Mesodermal cell (in vitro differentiated cells): ENCODE data around the gene KCNF1.

ENCODE experiments used
- H3K27ac ChIP-seq: 2 replicates; pipeline ENCODE4 v1.7.0; 2013; ENCODE audit warnings: mild to moderate bottlenecking, low read depth, low read length, moderate library complexity; ENCODE audit not compliant: severe bottlenecking
- H3K36me3 ChIP-seq: 2 replicates; pipeline ENCODE4 v1.7.1; 2013; ENCODE audit warnings: mild to moderate bottlenecking, low read length, moderate library complexity; ENCODE audit not compliant: control insufficient read depth, insufficient read depth
- H3K4me1 ChIP-seq: one replicate; pipeline ENCODE4 v1.7.1; 2013; ENCODE audit warnings: mild to moderate bottlenecking, low read length; ENCODE audit not compliant: insufficient read depth, control insufficient read depth, poor library complexity, severe bottlenecking
- H3K4me3 ChIP-seq: 2 replicates; pipeline ENCODE4 v1.7.0; 2013; ENCODE audit warnings: low read length, control low read depth, mild to moderate bottlenecking; ENCODE audit not compliant: insufficient read depth, poor library complexity, severe bottlenecking; ENCODE audit errors: extremely low read depth
- H3K9me3 ChIP-seq: 2 replicates; pipeline ENCODE4 v1.7.1; 2013; ENCODE audit warnings: mild to moderate bottlenecking, low read length, moderate library complexity; ENCODE audit not compliant: control insufficient read depth
- WGBS, 2 experiments: methylation state at CpG; one replicate each; pipeline ENCODE4 v1.1.5; 2013; ENCODE audit warnings: missing lambda C conversion rate in 2 of 2; ENCODE audit not compliant: insufficient coverage in 2 of 2; 5-methylcytosine and 5-hydroxymethylcytosine counted together

Gene KCNF1

DNA sequence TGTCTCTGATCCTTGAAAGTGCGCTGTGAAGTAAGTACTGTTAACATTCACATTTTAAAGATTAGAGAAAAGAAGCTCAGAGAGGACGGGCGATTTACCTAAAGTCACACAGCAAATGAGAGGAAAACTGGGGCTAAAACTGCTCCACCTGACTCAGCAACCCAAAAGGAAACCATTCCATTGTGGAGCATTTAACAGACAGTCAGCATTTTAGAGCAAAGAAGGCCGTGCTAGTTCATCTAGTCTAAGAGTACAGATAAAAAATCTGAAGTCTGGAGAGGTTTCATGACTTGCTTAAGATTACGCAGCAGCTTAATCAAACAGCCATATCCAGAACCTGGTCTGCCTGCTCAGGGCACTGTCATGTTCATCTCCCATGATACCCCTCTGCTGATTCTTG is 19.9 kb upstream of the KCNF1 start:
- no peaks in the 10 kb centered on the region for H3K36me3 ChIP-seq
- no peaks in the 10 kb centered on the region for H3K9me3 ChIP-seq
- 81 to 86% methylated on average over 1 to 4 of the region's 5 CpGs for WGBS, 2 experiments
- no peak overlapping the region for H3K4me3 ChIP-seq
- no peaks in the 10 kb centered on the region for H3K4me1 ChIP-seq
- no peak overlapping the region for H3K27ac ChIP-seq

DNA sequence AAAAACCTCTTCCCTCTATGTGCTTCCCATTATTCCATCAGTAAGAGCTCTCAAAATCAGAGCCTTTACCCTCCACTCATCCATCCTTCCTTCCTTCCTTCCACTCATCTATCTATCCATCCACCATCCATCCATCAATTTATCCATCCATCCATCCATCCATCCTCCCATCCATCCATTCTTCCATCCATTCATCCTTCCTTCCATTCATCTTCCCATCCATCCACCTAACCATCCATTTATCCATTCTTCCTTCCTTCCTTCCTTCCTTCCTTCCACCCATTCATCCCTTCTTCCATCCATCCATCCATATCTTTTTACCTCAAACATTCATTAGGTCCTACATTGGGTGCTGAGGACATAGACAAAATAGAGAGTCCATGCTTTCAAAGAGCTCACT is 19.4 kb upstream of the KCNF1 start:
- Histone ChIP-seq H3K9me3 (no peaks in the 10 kb centered on the region), H3K4me1 (no peaks in the 10 kb centered on the region), H3K36me3 (no peaks in the 10 kb centered on the region), H3K27ac (no peak overlapping the region), H3K4me3 (no peak overlapping the region)

DNA sequence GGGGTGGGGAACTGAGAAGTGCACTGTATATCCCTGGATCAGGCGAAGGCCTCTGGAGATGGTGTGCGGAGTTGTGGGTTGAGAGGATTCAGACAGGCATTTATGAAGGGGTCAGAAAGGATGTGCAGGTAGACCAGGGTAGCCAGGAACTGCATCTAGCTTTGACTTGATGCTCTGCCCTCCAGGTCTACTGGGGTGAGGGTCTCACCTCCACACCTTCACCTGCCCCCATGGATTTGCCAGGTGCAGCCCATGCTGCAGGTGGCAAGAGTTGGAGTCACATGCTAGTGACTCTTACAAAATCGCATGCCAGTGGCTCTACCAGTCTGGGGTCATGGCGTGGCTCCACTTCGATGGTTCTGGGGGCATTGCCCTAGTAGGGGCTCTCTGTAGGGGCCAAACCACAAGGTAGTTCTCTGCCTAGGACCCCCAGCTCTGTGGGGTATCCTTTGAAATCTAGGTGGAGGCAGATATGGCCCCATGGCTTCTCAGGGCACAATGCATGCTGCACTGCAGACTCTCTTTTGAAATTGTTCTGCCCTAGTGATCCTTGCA is 18.9 kb upstream of the KCNF1 start:
- Histone ChIP-seq H3K4me1 (no peaks in the 10 kb centered on the region), H3K4me3 (no peak overlapping the region), H3K36me3 (no peaks in the 10 kb centered on the region), H3K9me3 (no peaks in the 10 kb centered on the region), H3K27ac (no peak overlapping the region)
- WGBS, 2 experiments, result 62 to 94% methylated on average over 2 to 3 of the region's 5 CpGs

DNA sequence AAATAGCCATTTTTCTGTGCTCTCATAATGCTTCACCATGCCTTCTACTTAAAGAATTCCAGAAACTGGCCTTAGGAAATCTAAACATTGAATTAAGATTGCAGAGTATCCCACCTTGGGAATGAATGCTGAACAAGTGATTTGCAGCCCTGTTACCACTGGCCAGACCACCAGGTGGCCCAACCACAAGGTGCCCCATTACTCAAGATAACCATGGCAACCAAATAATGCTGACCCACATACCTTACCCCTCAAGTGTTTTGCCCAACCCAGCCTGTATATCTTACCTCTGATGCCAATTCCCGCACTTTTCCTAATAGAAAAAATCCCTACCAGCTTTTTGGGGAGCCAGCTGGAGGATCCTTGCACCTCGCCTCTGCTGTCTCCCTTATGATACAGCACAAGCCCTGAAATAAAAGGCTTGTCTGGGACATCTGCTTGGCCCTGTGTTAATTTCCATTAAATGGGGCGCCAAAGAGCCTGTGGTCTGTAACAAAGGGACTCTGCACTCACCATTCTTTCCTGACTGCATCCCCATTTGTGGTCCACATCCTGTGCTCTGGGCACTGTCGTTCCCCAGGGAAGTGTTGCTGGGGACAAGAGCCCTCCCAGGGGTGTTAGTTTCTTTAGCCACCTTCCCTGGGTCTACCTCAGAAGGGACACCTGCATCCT is 17.3 kb upstream of the KCNF1 start:
- H3K9me3 ChIP-seq, result no peaks in the 10 kb centered on the region
- H3K36me3 ChIP-seq, result no peaks in the 10 kb centered on the region
- WGBS, 2 experiments, result 79 to 88% methylated on average over 4 of the region's 4 CpGs
- no peak overlapping the region for H3K4me3 ChIP-seq
- H3K4me1 ChIP-seq, result no peaks in the 10 kb centered on the region
- no peak overlapping the region for H3K27ac ChIP-seq

DNA sequence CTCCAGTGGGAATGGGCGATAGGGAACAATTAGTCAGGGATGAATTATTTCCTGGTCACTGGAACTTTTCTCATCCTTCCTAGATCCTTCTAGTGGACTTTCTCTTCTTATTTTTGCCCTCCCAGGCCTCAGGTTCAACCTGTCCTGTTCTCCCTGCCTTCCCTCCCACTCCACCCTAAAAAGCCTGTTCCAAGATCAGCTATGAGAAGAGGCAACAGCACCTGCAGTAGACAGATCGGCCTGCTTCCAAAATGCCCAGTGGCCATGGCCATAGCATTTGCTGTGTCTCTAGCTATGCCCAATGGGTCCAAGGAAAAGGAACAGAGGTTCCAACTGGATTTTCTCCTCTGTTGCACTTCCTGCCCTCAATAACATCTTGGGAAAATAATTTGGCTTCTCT is 16.5 kb upstream of the KCNF1 start:
- no peak overlapping the region for H3K4me3 ChIP-seq
- no peaks in the 10 kb centered on the region for H3K4me1 ChIP-seq
- H3K36me3 ChIP-seq, result no peaks in the 10 kb centered on the region
- 94 to 100% methylated on average over 2 of the region's 2 CpGs for WGBS, 2 experiments
- H3K27ac ChIP-seq, result no peak overlapping the region
- no peaks in the 10 kb centered on the region for H3K9me3 ChIP-seq

DNA sequence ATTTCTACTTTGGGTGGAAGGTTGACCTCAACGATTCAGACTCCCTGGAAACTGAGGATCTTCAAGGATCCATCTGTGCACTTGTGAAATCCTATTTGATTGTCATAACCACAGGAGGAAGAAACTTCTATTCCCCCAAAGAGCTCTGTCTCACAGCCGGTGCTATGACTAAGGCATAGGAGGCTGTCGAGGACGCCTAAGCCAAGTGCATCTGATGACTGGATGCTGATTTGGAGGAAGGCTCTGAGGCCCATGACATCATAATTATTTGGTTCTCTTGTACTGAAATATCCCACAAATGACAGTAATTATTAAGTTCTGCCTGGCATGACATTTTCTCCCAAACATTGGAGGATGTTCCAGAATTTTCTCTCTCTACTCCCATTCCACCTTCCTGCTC is 13.8 kb upstream of the KCNF1 start:
- Histone ChIP-seq H3K36me3 (no peaks in the 10 kb centered on the region), H3K9me3 (no peaks in the 10 kb centered on the region), H3K27ac (no peak overlapping the region), H3K4me3 (no peak overlapping the region), H3K4me1 (peaks cover 4% of the 10 kb centered on the region)
- WGBS, 2 experiments, result 78 to 83% methylated on average over 1 to 4 of the region's 4 CpGs

DNA sequence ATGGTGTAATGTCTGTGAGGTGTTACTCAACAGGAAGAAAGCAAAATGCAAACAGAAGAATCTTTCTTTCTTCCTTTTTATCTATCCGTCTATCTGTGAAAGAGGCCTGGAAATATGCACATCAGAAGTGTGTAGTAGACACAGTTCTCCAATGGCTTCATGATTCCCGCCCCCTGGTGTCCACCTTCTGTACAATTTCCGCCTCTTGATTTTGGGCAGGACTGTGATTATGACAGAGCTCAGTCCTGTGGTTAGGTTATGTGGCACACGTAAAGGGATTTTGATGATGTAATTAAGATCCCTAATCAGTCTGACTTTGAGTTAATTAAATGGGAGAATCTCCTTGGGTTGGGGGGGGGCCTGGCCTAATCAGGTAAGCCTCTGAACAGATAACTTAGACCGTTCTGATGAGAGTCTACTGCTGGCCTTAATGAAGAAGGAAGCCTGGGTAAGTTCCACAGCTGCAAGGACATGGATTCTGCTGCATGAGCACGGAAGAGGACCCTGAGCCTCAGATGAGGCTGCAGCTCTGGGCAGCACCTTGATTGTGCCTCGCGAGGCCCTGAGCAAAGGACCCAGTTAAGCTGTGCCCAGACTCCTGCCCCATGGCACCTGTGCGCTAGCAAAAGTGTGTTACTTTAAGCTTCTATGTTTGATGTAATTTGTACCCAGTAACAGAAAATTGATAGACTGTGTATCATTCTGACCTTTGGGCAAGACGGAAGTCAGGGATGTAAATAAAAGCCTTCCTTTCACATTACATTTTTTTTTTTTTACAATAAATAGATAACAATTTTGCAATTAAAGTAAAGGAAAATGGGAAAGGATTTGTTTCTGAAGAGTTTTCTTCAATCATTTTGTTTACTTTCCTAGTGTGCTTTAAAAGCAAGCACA is 11.3 kb upstream of the KCNF1 start:
- Histone ChIP-seq H3K9me3 (peaks cover 6% of the 10 kb centered on the region), H3K27ac (no peak overlapping the region), H3K36me3 (no peaks in the 10 kb centered on the region), H3K4me1 (peaks cover 4% of the 10 kb centered on the region), H3K4me3 (no peak overlapping the region)
- 88 to 94% methylated on average over 7 to 8 of the region's 10 CpGs for WGBS, 2 experiments

DNA sequence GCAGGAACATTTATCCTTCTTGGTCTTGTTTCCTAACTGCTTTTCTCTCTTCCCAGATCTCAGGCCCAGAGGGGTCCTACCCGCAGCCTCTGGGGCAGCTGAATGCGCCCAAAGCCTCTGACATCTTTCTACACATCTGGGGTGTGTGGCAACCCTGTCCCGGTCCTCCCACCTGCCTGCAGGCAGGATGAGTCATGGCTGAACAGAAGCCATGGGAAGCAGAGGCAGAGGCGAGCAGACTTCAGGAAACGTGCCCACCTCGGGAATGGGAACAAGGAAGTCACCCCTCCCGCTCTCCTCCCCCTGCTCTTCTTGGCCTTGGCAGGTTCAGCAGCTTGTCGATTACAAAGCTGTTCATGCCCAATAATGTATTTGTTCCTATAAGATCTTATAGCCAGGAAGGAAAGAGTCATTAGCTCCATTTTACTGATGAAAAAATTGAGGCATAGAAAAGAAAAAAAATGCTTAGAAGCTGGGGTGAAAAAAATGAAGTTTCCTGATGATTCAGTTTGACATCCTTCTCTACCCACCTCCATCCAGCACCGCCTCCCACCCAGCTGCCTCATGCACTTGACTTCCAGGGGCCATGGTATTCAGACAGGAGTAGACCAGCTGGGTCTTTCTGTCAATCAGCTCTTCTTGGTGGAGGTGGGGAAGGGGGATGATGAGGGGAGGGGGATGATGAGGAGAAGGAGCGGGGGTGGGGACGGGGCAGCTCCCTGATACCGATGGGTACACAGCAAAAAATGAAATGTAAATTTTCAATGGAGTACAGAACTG is 10.4 kb upstream of the KCNF1 start:
- H3K27ac ChIP-seq, result no peak overlapping the region
- H3K4me1 ChIP-seq, result peaks cover 4% of the 10 kb centered on the region
- no peak overlapping the region for H3K4me3 ChIP-seq
- 65 to 84% methylated on average over 6 to 7 of the region's 12 CpGs for WGBS, 2 experiments
- peaks cover 6% of the 10 kb centered on the region for H3K9me3 ChIP-seq
- no peaks in the 10 kb centered on the region for H3K36me3 ChIP-seq

DNA sequence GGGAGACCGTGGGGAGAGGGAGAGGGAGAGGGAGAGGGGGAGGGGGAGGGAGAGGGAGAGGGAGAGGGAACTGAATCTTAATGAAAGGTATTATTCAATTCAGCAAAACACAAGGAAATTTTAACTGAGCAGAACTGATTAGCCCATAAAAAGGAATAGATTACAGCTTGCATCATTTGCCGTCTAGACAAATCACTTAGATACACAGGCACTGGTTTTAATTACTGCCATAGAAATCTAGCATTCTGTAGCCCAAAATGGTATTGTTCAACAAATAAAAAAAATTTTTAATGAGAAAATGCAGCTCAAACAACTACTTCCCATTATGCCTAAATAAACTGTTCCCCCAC is 7.9 kb upstream of the KCNF1 start:
- Histone ChIP-seq H3K4me3 (no peak overlapping the region), H3K9me3 (peaks cover 6% of the 10 kb centered on the region), H3K36me3 (no peaks in the 10 kb centered on the region), H3K4me1 (peaks cover 4% of the 10 kb centered on the region), H3K27ac (no peak overlapping the region)
- WGBS, 2 experiments, result 100% methylated on average over 1 of the region's 2 CpGs; no CpG with 5 or more reads in 1 of the 2 experiments

DNA sequence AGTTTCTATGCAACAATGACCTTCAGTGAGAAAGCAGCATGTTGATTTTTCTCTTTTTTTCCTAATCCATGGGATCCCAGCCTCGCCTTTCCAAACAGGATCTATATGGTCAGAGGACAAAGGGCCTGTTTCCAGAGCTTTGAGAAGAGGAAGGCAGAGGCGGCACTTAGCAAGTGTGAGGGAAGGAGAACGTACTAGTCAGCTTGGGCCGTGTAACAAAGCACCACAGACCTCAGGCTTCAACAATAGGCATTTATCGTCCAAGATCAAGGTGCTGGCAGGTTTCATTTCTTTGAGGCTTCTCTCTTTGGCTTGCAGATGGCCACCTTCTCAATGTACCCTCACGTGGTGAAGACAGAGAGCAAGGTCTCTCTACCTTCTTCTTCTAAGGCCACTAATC is 7.3 kb upstream of the KCNF1 start:
- Histone ChIP-seq H3K27ac (no peak overlapping the region), H3K36me3 (no peaks in the 10 kb centered on the region), H3K4me1 (peaks cover 4% of the 10 kb centered on the region), H3K4me3 (no peak overlapping the region), H3K9me3 (peaks cover 6% of the 10 kb centered on the region)
- WGBS, 2 experiments, result 67 to 88% methylated on average over 4 to 6 of the region's 6 CpGs
